ENCODE data around the gene PKP4.

GRCh38 chr2:158519481-158519880 is 62.7 kb downstream of the PKP4 start:
- TF ChIP-seq EZH2 (IDR thresholded peaks at IDR 0.05; ENCODE audit: borderline replicate concordance, low read depth, low read length) (no peak), CBX2 (IDR thresholded peaks at IDR 0.05; ENCODE audit: insufficient read depth, low read length, poor library complexity, severe bottlenecking) (no peak), ESRRA (IDR thresholded peaks at IDR 0.05; ENCODE audit: borderline replicate concordance, low read depth) (no peak)
- TF ChIP-seq, protein P1, sequence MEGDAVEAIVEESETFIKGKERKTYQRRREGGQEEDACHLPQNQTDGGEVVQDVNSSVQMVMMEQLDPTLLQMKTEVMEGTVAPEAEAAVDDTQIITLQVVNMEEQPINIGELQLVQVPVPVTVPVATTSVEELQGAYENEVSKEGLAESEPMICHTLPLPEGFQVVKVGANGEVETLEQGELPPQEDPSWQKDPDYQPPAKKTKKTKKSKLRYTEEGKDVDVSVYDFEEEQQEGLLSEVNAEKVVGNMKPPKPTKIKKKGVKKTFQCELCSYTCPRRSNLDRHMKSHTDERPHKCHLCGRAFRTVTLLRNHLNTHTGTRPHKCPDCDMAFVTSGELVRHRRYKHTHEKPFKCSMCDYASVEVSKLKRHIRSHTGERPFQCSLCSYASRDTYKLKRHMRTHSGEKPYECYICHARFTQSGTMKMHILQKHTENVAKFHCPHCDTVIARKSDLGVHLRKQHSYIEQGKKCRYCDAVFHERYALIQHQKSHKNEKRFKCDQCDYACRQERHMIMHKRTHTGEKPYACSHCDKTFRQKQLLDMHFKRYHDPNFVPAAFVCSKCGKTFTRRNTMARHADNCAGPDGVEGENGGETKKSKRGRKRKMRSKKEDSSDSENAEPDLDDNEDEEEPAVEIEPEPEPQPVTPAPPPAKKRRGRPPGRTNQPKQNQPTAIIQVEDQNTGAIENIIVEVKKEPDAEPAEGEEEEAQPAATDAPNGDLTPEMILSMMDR (IDR thresholded peaks at IDR 0.05 in 2 of 3, conservative IDR thresholded peaks at IDR 0.05 in 1 of 3; ENCODE audit: insufficient read depth in 2 of 3, low read depth in 1 of 3, low read length in 3 of 3) = no peak
